HAP-1 (cell line): ENCODE results near the gene MAST3.

Experiments
- DNase-seq, 2 experiments: peaks; one replicate each; pipeline ENCODE4 v3.0.0-alpha.2; 2016 to 2020; ENCODE audit warnings: low spot score in 2 of 2
- H3K27me3 ChIP-seq: fragments of 250-450 bp; sonication (Bioruptor Pico); 2 replicates; pipeline ENCODE4 v1.5.1; 2020; ENCODE audit warnings: low read depth, mild to moderate bottlenecking, moderate library complexity
- H3K36me3 ChIP-seq: fragments of 250-450 bp; sonication (Bioruptor Pico); replicated peaks from 2 replicates; pipeline ENCODE4 v1.5.1; 2020; ENCODE audit warnings: mild to moderate bottlenecking
- H3K4me1 ChIP-seq: fragments of 250-450 bp; sonication (Bioruptor Pico); 2 replicates; pipeline ENCODE4 v1.5.1; 2020; ENCODE audit warnings: mild to moderate bottlenecking
- H3K4me3 ChIP-seq: fragments of 250-450 bp; sonication (Bioruptor Pico); 2 replicates; pipeline ENCODE4 v1.5.1; 2020; ENCODE audit warnings: mild to moderate bottlenecking, moderate library complexity
- H3K9me3 ChIP-seq: fragments of 250-450 bp; sonication (Bioruptor Pico); 2 replicates; pipeline ENCODE4 v1.5.1; 2020; ENCODE audit warnings: mild to moderate bottlenecking, moderate library complexity
- in situ Hi-C: fragments of 300-500 bp; cut with MboI; formaldehyde crosslinking; loops from 3 replicates; pipeline ENCODE4 v1.14.3; 2020; ENCODE audit warnings: low sequenced_read_pairs, inconsistent platforms, mixed read lengths

Gene MAST3

DNA sequence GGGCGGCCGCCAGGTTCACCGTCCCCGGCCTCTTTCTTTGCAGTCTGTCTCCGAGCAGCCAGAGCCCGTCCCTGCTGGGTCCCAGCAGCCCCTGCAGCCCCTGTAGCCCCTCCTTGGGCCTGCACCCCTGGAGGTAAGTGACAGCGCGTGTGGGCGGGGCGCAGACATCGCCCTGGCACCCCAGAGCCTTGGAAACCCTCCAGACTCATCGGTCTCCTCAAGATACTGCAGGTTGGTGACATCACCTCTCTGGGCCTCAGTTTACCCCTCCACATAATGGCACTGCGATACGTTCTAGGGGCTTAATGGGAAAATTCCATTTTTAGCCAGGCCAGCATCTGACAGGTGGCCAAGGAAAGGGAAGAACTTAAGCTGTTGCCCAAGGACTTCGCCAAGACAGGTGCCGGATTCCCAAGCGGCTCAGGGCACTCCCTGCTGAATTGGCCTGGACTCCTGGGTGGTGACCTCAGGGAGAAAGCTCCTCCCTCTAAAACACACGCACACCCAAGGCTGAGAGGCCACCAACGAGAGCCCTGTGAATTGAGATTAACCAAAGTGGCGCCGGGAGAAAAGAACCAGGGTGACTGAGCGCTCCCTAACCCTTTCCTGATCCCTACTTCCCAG is 13.1 kb downstream of the MAST3 start:
- peaks cover 4% of the 10 kb centered on the region; the same call in 1 of the 2 replicates for H3K4me1 ChIP-seq
- no peaks in the 10 kb centered on the region for H3K27me3 ChIP-seq
- no peaks in the 10 kb centered on the region for H3K9me3 ChIP-seq
- H3K4me3 ChIP-seq = peak overlapping the region; percentile 53
- H3K36me3 ChIP-seq = no peaks in the 10 kb centered on the region
- in situ Hi-C loops = no loop called here
- DNase-seq = no peak

DNA sequence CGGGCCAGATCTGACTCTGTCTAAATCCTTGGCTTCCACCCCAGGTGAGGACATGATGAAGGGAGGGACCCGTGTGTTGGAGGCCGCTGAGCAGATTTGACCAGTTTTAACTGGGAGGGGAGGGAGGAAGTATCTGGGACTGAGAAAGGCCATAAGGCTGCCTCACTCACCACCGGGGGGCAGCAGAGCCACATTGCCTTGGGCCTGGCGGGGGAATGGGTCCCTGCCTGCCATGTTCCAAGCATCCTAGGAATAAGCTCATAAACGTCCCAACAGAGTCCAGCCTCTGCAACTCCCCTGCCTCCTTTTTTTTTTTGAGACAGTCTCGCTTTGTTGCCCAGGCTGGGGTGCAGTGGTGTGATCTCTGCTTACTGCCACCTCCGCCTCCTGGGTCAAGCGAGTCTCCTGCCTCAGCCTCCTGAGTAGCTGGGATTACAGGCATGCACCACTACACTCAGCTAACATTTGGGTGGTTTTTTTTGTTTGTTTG is 15.5 kb downstream of the MAST3 start:
- no peaks in the 10 kb centered on the region for H3K9me3 ChIP-seq
- H3K4me1 ChIP-seq = peaks cover 9% of the 10 kb centered on the region
- H3K4me3 ChIP-seq = no peak overlapping the region
- DNase-seq = peak; percentile 75 to 94
- H3K36me3 ChIP-seq = no peaks in the 10 kb centered on the region
- H3K27me3 ChIP-seq = no peaks in the 10 kb centered on the region
- in situ Hi-C loops = no loop called here

DNA sequence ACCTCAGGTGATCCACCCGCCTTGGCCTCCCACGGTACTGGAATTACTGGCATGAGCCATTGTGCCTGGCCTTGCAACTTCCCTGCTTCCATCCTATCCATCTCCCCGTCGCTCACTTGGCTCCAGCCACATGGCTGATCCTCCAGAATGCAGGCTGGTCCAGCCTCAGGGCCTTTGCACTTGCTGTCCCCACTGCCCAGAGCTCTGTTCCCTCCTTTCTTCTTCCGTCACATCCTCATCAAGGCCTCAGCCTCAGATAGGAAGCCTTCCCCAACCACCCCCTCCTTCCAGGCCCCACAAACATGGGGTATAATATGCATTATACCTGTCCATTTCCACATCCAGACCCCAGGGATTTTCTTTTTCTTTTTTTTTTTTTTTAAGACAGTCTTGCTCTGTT is 16.2 kb downstream of the MAST3 start:
- Histone ChIP-seq H3K4me1 (peaks cover 17% of the 10 kb centered on the region), H3K27me3 (no peaks in the 10 kb centered on the region), H3K36me3 (no peaks in the 10 kb centered on the region), H3K4me3 (no peak overlapping the region), H3K9me3 (no peaks in the 10 kb centered on the region)
- DNase-seq = no peak
- in situ Hi-C loops = no loop called here

DNA sequence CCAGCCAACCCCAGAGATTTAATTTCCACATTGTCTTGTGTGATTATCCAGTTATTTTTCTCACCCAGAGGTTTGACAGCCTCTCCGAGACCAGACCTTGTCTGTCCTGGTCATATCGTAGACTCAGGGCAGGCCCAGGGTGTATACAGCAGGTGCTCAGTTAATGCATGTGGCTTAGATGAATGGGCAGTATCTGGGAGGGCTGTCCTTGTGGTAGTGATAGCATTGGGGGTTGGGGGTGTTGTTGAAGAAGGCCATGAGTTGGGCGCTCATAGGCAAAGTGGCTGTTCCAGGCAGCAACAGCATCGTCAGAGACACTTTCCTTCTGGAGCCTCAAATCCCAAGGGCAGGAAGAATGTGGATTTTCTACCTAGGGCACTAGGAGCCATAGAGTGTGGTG is 16.9 kb downstream of the MAST3 start:
- no peak for DNase-seq
- no peaks in the 10 kb centered on the region for H3K27me3 ChIP-seq
- H3K4me1 ChIP-seq = peaks cover 19% of the 10 kb centered on the region
- H3K36me3 ChIP-seq = no peaks in the 10 kb centered on the region
- H3K9me3 ChIP-seq = no peaks in the 10 kb centered on the region
- H3K4me3 ChIP-seq = no peak overlapping the region
- in situ Hi-C loops = no loop called here

DNA sequence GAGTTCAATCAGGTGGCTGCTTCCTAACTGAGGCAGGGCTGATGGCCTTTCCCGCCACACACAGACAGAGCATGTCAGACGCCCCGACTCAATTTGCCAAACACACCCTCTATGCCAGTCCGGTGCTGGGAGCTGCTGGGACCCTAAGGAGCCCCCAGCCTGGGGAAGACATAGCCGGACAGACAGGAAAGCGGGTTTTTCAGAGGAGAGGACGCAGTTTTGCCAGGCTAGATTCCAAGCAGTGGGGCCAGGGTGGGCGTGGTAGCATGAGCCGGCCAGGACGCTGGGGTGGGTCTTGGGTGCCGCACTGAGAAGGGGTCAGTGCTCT is 19.8 kb downstream of the MAST3 start:
- H3K27me3 ChIP-seq = no peaks in the 10 kb centered on the region
- peak overlapping the region; percentile 15 for H3K4me3 ChIP-seq
- no peak for DNase-seq
- H3K9me3 ChIP-seq = no peaks in the 10 kb centered on the region
- in situ Hi-C loops = no loop called here
- no peaks in the 10 kb centered on the region; the same call in 1 of the 2 replicates for H3K36me3 ChIP-seq
- peaks cover 15% of the 10 kb centered on the region for H3K4me1 ChIP-seq

DNA sequence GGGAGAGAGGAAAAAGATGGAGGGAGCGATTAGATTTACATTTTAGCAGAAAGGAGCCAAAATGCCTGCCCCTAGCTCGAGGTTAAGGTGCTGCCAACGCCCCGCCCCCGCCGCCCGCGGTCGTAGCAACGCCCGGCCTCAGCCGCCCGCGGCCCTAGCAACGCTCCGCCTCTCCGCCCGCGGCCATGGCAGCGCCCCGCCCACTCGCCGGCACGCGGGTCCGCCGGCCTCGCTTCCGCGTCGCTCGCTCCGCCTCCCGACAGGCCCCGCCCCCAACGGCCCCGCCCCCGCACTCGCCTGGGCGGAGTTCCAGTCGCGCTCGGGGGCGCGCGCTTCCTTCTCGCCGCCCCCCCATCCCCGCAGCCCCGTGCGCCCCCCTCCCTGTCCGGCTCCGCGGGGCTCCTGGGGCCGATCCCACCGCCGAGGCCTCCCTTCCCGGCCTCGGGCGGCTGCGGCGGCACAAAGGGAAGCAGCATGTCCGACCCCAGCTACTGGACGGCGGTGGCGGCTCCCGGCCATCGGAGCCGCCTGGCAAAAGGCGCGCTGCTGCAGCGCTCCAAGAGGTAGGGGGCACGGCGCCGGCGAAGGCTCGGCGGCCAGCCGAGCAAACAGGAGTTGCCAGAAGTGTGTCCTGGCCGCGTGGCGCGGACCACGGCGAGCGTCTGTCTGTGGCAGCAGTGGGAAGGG is 20.3 kb downstream of the MAST3 start:
- no peaks in the 10 kb centered on the region for H3K9me3 ChIP-seq
- peak overlapping the region; percentile 61 for H3K4me3 ChIP-seq
- peaks cover 4% of the 10 kb centered on the region for H3K36me3 ChIP-seq
- peaks cover 15% of the 10 kb centered on the region for H3K4me1 ChIP-seq
- in situ Hi-C loops = no loop called here
- DNase-seq = peak; percentile 68 to 94
- no peaks in the 10 kb centered on the region for H3K27me3 ChIP-seq

DNA sequence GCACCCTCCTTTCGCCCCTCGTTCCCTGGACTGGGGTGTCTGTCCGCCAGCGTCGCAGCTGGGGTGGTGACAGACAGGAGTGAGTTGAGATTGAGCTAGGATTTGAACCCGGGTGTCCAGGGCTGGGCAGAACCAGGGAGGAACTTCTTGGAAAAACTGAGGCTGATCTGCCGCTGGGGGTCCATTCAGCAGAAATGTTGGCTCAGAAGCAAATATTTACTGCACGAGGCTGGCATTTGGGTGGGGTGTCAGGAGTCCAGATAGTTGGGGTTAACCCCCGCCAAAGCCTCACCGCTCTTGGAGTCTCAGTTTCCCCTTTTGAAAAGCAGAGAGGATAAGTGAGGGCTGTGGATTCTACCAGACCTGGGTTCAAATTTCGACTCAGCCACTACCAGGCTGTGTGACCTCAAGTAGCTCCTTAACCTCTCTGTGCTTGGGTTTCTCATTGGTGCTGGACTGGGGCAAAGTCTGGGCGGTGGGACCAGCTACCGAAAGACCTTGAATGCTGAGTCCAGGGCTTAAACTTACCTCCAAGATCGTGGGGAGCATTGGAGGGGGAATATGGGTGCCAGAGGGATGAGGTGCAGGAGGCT is 20.9 kb downstream of the MAST3 start:
- Histone ChIP-seq H3K9me3 (no peaks in the 10 kb centered on the region), H3K4me1 (peaks cover 15% of the 10 kb centered on the region), H3K4me3 (peak overlapping the region; percentile 61), H3K27me3 (no peaks in the 10 kb centered on the region), H3K36me3 (peaks cover 4% of the 10 kb centered on the region)
- in situ Hi-C loops = no loop called here
- DNase-seq = no peak

DNA sequence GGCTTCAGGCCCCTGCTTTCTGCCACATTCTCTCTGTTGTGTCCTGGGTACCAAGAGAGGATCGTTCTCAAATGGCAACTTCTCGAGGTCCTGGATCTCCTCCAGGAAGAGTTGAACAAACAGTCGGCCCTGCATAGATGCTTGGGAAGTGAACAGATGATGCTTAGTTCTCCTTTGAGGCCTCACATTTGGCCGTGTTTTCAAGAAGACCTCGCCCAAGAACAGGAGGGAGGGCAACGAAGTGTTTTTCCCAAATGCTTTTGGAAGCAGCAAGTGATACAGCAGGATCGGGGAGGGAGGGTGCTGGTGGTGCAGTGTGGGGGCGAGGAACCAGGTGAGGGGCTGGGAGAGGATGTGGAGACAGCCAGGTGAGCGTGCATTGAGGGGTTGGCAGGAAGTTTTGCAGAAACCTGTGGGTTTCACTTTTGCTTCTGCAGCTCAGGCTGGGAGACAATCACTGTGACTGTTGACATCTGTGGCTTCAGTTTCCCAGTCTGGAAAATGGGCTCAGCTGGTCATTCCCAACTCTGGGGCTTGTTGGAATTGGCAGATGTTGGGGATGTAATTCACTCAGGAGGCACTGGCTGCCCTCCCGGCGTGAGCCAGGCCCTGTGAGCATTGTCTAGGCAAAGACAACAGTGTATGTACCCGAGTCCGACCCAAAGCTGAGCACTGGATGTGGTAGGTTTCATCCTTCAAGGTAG is 21.6 kb downstream of the MAST3 start:
- Histone ChIP-seq H3K4me3 (peak overlapping the region; percentile 61; the same call in 1 of the 2 replicates), H3K9me3 (no peaks in the 10 kb centered on the region), H3K27me3 (no peaks in the 10 kb centered on the region), H3K4me1 (peaks cover 15% of the 10 kb centered on the region), H3K36me3 (peaks cover 8% of the 10 kb centered on the region)
- in situ Hi-C loops = no loop called here
- no peak for DNase-seq

DNA sequence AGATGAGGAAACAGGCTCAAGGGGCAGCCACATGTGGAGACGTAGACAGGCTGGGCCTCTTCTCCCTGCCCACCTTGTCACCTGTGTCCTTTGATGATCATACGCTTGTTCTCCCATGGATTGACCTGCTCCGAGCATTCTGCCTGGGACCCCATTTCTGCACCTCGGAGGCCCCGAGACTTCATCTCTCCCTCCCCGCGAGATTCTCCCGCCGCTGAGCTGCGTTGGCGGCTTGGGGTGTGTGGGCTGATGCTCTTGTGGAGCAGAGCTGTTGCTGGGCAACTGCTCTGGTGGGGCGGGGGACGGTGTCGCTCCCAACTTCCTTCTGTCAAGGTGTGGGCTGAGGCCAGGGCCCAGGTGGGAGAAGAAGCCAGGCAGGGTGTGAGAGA is 22.1 kb downstream of the MAST3 start:
- no peaks in the 10 kb centered on the region for H3K9me3 ChIP-seq
- peaks cover 12% of the 10 kb centered on the region for H3K36me3 ChIP-seq
- H3K4me1 ChIP-seq = peaks cover 15% of the 10 kb centered on the region
- H3K4me3 ChIP-seq = no peak overlapping the region
- H3K27me3 ChIP-seq = no peaks in the 10 kb centered on the region
- DNase-seq = no peak
- in situ Hi-C loops = no loop called here

DNA sequence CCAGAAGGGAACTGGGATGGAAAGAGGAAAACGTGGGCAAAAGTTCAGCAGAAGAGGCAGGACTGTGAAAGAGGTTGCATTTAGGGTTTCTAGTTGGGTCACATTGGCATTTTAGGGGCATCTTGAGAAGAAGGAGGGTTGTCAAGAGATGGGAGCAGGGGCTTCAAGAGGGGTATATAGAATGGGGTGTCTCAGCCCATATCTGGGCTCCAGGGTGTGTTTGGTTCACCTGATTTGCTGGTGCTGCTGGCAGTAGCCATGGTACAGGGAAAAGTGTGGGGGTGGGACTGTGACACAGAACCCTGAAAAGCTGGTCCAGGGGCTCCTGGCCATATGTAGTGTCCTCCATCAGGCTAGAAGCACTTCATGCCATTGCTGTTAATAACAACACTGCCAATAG is 22.5 kb downstream of the MAST3 start:
- H3K36me3 ChIP-seq = peaks cover 14% of the 10 kb centered on the region
- no peak overlapping the region for H3K4me3 ChIP-seq
- in situ Hi-C loops = no loop called here

DNA sequence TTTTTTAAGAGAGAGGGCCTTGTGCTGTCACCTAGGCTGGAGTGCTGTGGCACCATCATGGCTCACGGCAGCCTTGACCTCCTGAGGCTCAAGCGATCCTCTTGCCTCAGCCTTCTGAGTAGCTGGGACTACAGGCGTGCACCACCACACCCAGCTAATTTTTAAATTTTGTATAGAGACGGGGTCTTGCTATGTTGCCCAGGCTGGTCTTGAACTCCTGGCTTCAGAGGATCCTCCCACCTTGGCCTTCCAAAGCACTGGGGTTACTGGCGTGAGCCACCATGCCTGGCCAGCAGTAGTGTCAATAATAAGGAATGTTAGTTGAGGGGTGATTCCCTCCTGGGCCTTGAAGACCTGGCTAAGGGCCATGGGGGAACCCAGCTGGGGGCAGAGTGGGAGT is 23.6 kb downstream of the MAST3 start:
- no peak for DNase-seq
- Histone ChIP-seq H3K36me3 (peaks cover 15% of the 10 kb centered on the region), H3K4me3 (no peak overlapping the region), H3K27me3 (no peaks in the 10 kb centered on the region), H3K9me3 (no peaks in the 10 kb centered on the region), H3K4me1 (peaks cover 15% of the 10 kb centered on the region)
- in situ Hi-C loops = no loop called here

More for the DNA sequence above, 22.5 kb downstream of the MAST3 start:
- Histone ChIP-seq H3K4me1 (peaks cover 15% of the 10 kb centered on the region), H3K27me3 (no peaks in the 10 kb centered on the region), H3K9me3 (no peaks in the 10 kb centered on the region)
- DNase-seq = no peak

DNA sequence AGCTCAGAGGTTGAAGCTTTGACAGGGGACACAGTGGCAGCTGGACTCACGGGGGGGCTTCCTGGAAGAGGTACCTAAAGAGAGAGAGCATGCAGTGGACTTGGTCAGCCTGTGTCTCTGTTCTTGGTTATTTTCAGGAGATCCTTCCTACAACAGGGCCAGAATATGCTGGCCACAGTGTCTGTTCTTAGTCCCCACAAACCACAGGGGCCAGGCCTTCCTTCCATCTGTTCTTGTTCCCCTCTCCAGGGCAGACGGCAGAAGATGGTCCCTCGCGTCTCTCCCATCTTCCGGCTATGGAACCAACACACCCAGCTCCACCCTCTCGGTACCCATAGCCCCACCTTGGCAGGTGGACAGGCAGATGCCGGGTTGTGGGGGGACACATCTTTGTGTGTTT is 24.8 kb downstream of the MAST3 start:
- in situ Hi-C loops = no loop called here
- no peak for DNase-seq
- H3K36me3 ChIP-seq = peaks cover 18% of the 10 kb centered on the region
- peaks cover 11% of the 10 kb centered on the region for H3K4me1 ChIP-seq
- H3K9me3 ChIP-seq = no peaks in the 10 kb centered on the region
- no peak overlapping the region for H3K4me3 ChIP-seq
- H3K27me3 ChIP-seq = no peaks in the 10 kb centered on the region

DNA sequence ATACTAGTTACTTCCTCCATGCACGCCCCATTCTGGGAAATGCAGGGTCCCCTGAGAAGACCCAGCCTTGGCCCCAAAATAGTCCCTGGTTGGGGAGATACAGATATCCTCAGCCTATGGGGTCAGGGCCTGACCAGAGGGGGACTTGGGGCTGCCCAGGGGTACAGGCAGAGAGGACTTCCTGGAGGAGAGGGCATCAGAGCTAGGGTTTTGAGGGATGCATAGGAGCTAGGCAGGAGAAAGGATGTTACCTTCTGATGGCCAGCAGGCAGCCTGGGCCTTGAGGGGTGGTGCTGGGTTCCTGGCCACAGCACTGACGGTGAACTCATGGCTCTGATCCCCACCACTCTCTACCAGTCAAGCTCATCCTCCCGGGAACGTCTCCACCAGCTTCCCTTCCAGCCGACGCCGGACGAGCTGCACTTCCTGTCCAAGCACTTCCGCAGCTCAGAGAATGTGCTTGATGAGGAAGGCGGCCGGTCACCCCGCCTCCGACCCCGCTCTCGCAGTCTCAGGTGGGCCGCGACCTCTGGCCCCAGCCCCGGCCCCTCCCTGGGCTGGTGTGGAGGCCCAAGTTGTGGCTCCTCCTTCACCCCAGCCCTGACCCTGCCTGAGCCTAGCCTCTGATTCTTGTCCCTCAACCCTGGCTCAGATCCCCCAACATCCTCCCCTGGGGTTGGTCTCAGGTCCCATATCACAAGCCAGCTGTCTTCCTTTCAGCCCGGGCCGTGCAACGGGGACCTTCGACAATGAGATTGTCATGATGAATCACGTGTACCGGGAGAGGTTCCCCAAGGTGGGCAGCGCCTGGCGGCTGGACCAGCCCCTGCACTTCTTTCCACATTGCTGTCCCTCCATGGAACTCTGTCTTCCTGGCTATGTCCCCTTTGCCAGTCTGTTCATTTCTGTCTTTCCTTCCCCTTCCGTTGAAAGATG is 25.6 kb downstream of the MAST3 start:
- in situ Hi-C loops = no loop called here
- Histone ChIP-seq H3K9me3 (no peaks in the 10 kb centered on the region), H3K27me3 (no peaks in the 10 kb centered on the region), H3K4me1 (peaks cover 9% of the 10 kb centered on the region), H3K36me3 (peaks cover 18% of the 10 kb centered on the region), H3K4me3 (no peak overlapping the region)
- no peak for DNase-seq
